AG04450 (cell line): ENCODE data around the gene CLHC1. TPM values are rescaled to one million over a fixed set of nuclear protein-coding genes. Genes with fewer than 3 reads are reported as not detected.
"Not testable (repeated sequence)": the region's sequence is repeated elsewhere in the genome, so short reads cannot be mapped to it uniquely, and the experiment has no call there.

ENCODE experiments used
- CTCF ChIA-PET: fragments of 300-600, 350-600 bp; formaldehyde crosslinking; extraction: SDS; loops from one replicate; lab custom pipeline; 2022; ENCODE audit warnings: antibody characterized with exemption, inconsistent platforms; lab: Charles Lee
- POLR2A ChIA-PET: fragments of 350-600 bp; formaldehyde crosslinking; extraction: SDS; loops from one replicate; lab custom pipeline; 2021; ENCODE audit warnings: antibody characterized with exemption, inconsistent platforms; lab: Yijun Ruan, JAX
- DNase-seq: peaks from one replicate; pipeline ENCODE4 v3.0.0-alpha.2; 2011; ENCODE audit warnings: low read depth, low spot score
- H3K27ac ChIP-seq: one replicate; pipeline ENCODE4 v1.5.1; 2012; ENCODE audit warnings: low read depth, low read length, control low read depth
- H3K27me3 ChIP-seq: one replicate; pipeline ENCODE4 v1.6.0; 2012; ENCODE audit warnings: low read length; ENCODE audit not compliant: control insufficient read depth, insufficient read depth
- H3K4me3 ChIP-seq: 2 replicates; pipeline ENCODE4 v1.5.1; 2011; ENCODE audit warnings: mild to moderate bottlenecking, low read depth, low read length, control low read depth
- H3K9me3 ChIP-seq: 2 replicates; pipeline ENCODE4 v1.5.1; 2012; ENCODE audit warnings: low read length; ENCODE audit not compliant: control insufficient read depth, insufficient read depth
- polyA minus RNA-seq: library from RNA; depleted of rRNA, polyadenylated mRNA; stranded (reverse); fragments of >200 nt; gene quantifications from 2 replicates; pipeline ENCODE4 v1.2.3, GENCODE V29; 2011; rRNA and poly(A)+ RNA removed
- polyA plus RNA-seq: library from polyadenylated mRNA; depleted of rRNA; stranded (reverse); fragments of >200 nt; gene quantifications from 2 replicates; pipeline ENCODE4 v1.2.3, GENCODE V29; 2011; rRNA removed
- TF ChIP-seq, protein P1 (sequence below): IDR thresholded peaks from 2 replicates; pipeline ENCODE4 v1.5.1; 2011; ENCODE audit warnings: low read depth, low read length, control low read depth, inconsistent platforms

CLHC1 gene
- 9.4 and 14.4 TPM in 2 replicates for polyA plus RNA-seq
- polyA minus RNA-seq = 9.2 and 18.4 TPM in 2 replicates

DNA sequence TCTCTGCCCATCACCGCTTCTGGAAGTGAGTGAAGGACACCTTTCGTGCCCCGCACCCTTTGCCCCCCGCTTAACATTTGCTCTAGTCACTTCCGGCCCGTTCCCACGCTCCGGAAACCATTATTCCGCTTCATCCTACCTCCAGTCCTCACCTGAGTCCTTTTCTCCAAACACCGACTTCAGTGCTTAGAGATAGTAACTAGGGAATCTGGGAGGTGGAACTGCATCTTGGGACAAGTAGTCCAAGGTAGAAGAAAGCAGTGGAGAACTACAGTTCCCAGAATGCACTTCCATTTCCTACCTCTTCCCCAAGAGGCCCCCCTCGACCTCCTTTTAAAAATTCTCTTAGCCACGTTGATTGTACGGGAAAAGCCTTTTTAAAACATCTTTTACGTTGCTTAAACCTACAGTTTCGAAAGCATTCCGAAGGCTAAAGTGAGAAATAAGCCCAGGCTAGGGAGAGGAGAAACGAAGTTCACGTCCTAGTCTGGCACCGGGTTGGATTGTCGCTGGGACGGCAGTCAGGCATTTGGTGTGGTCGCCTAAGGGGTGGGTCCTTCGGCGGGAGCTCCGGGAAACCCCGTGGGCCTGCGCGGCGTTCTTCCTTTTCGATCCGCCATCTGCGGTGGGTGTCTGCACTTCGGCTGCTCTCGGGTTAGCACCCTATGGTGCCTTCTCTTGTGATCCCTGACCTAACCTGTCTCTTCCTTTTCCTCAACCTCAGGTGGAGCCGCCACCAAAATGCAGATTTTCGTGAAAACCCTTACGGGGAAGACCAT is at the start of gene CLHC1, which contains the start of gene RPS27A:
Gene CLHC1 (minus strand): TSS at position 210 of the 779 bp plus-strand sequence. CDS start 9,882 bp downstream, outside the sequence.
Gene RPS27A (plus strand): TSS at position 605 of the 779 bp plus-strand sequence. CDS start 137 bp downstream, at position 742.
- no peaks in the 10 kb centered on the region; the same call in 1 of the 2 replicates for H3K9me3 ChIP-seq
- H3K27me3 ChIP-seq = no peaks in the 10 kb centered on the region
- CTCF ChIA-PET = no interaction called here
- DNase-seq = peak; percentile 86
- POLR2A ChIA-PET = interaction anchor here (1.0 kb wide), 2 partner anchors 9 to 287 kb away, joined by 7 read pairs; partner anchors contain the start of gene CFAP36
- TF ChIP-seq, protein P1, sequence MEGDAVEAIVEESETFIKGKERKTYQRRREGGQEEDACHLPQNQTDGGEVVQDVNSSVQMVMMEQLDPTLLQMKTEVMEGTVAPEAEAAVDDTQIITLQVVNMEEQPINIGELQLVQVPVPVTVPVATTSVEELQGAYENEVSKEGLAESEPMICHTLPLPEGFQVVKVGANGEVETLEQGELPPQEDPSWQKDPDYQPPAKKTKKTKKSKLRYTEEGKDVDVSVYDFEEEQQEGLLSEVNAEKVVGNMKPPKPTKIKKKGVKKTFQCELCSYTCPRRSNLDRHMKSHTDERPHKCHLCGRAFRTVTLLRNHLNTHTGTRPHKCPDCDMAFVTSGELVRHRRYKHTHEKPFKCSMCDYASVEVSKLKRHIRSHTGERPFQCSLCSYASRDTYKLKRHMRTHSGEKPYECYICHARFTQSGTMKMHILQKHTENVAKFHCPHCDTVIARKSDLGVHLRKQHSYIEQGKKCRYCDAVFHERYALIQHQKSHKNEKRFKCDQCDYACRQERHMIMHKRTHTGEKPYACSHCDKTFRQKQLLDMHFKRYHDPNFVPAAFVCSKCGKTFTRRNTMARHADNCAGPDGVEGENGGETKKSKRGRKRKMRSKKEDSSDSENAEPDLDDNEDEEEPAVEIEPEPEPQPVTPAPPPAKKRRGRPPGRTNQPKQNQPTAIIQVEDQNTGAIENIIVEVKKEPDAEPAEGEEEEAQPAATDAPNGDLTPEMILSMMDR = no peak
- peak within 1 kb of the TSS; percentile 94 for H3K27ac ChIP-seq
- peak within 1 kb of the TSS; percentile 95 for H3K4me3 ChIP-seq

DNA sequence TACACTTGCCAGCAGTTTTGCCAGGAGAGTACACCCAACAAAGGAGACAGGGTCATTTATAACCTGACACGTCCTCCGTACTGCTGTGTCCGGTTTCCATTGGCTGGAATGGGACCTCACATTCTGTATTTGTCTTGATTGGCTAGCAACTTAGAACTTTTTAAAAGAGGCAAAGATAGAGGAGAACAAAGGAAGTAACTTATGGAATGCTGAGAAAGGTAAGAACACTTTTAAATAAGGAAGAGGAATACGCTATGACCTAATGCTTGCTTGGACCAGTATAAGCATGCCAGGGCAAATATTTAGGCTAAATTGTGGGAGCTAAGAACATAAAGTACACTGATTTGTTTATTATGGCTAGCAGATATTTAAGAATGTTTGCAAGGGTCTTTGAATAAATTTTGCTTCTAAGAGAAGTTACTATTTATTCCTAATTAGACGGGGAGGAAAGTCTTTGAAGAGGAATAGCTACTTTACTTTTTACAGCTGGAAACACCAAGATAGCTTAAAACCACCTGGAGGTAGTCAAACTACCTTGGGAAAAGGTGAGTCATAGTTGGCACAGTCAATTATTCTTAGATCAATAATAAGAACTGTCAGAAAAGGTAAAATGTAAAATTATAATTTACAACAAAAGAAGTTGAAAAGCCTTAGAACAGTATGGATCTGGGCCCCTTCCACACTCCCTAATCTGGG is 48.9 kb upstream of the CLHC1 start:
- H3K9me3 ChIP-seq, CTCF ChIA-PET, H3K27ac ChIP-seq, H3K4me3 ChIP-seq, POLR2A ChIA-PET, DNase-seq, H3K27me3 ChIP-seq: not testable (repeated sequence)

DNA sequence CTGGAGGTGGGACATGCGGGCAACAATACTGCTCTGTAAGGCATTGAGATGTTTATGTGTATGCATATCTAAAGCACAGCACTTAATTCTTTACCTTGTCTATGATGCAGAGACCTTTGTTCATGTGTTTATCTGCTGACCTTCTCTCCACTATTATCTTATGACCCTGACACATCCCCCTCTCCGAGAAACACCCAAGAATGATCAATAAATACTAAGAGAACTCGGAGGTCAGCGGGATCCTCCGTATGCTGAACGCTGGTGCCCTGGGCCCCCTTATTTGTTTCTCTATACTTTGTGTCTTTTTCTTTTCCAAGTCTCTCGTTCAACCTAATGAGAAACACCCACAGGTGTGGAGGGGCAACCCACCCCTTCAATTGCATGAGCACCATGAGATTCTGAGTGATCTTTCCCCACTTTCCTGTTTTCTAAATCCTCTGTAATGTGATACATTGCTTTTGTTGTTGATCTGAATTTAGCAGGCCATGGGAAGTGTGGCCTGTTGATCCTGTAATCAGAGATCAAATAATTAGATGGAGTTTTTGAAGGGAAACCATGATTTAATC is 47.8 kb upstream of the CLHC1 start:
- CTCF ChIA-PET, POLR2A ChIA-PET: not testable (repeated sequence)

DNA sequence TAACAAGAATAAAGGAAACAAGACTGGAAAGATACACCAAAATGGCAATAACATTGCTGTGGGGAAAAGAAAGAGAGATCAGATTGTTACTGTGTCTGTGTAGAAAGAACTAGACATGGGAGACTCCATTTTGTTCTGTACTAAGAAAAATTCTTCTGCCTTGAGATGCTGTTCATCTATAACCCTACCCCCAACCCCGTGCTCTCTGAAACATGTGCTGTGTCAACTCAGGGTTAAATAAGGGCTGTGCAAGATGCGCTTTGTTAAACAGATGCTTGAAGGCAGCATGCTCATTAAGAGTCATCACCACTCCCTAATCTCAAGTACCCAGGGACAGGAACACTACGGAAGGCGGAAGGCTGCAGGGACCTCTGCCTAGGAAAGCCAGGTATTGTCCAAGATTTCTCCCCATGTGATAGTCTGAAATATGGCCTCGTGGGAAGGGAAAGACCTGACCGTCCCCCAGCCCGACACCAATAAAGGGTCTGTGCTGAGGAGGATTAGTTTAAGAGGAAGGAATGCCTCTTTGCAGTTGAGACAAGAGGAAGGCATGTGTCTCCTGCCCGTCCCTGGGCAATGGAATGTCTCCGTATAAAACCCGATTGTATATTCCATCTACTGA is 47.2 kb upstream of the CLHC1 start:
- H3K4me3 ChIP-seq, H3K27ac ChIP-seq, CTCF ChIA-PET, POLR2A ChIA-PET, H3K9me3 ChIP-seq, H3K27me3 ChIP-seq, DNase-seq: not testable (repeated sequence)

More for the DNA sequence above, 47.8 kb upstream of the CLHC1 start:
- not testable (repeated sequence) for H3K4me3 ChIP-seq, DNase-seq, H3K27me3 ChIP-seq, H3K9me3 ChIP-seq, H3K27ac ChIP-seq

DNA sequence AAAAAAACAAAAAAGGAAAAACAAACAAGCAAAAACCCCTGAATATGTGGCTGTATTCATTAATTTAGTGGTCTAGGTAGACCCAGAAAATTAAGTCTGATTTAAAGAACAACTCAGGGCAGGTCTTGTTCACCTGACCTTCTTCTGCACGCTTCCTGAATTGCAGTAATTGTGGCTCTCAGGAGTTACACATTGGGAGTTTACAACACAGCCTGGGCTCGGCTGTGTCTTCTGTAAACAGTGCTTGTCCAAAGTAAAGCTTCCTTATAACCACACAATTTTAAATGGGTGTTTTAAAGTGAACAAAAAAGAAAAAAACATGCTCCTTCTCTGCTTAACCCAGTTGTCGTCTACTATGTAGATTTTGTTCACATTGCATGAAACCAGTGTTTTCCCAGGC is 45.2 kb upstream of the CLHC1 start:
- TF ChIP-seq, protein P1 = no peak
- Histone ChIP-seq H3K27me3 (no peaks in the 10 kb centered on the region), H3K4me3 (no peak overlapping the region), H3K9me3 (no peaks in the 10 kb centered on the region; the same call in 1 of the 2 replicates), H3K27ac (no peak overlapping the region)
- DNase-seq = no peak
- CTCF ChIA-PET = no interaction called here
- POLR2A ChIA-PET = no interaction called here

DNA sequence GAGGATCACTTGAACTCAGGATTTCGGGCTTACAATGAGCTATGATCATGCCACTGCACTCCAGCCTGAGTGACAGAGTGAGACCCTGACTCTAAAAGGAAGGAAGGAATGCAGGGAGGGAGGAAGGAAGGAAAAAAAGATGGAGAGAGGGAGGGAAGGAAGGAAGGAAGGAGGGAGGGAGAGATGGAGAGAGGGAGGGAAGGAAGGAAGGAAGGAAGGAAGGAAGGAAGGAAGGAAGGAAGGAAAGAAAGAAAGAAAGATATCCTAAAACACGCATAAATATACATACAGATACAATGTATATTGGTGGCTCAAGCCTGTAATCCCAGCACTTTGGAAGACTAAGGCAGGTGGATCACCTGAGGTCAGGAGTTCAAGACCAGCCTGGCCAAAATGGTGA is 42.3 kb upstream of the CLHC1 start:
- H3K27ac ChIP-seq, H3K4me3 ChIP-seq, POLR2A ChIA-PET, CTCF ChIA-PET, DNase-seq, H3K9me3 ChIP-seq, H3K27me3 ChIP-seq: not testable (repeated sequence)
